IMR-90 (cell line): Measurements from ENCODE around the gene MTHFS. TPM values are rescaled to one million over a fixed set of nuclear protein-coding genes. Genes with fewer than 3 reads are reported as not detected.

Experiments used
- ATAC-seq: fragments of 200-7000 bp; cut with Tn5 transposase; 2 replicates; pipeline ENCODE4 v1.9.1; 2020; ENCODE audit warnings: low read depth, mild to moderate bottlenecking, moderate library complexity
- BruUV-seq: library from RNA; stranded (reverse); fragments of 400-500 nt; replicated peaks from 2 replicates; lab custom pipeline; 2021; lab: Mats Ljungman, UMichigan
- CTCF ChIA-PET: fragments of 300-600 bp; formaldehyde crosslinking; extraction: SDS; loops from one replicate; lab custom pipeline; 2021; ENCODE audit warnings: antibody characterized with exemption; lab: Yijun Ruan, JAX
- POLR2A ChIA-PET: fragments of 300-600 bp; sonication (Branson Sonifier 250); formaldehyde crosslinking; loops from one replicate; lab custom pipeline; 2022; ENCODE audit warnings: antibody characterized with exemption; ENCODE audit not compliant: unreplicated experiment; lab: Charles Lee
- DNase-seq: peaks from one replicate; pipeline ENCODE4 v3.0.0; 2013
- H2AFZ ChIP-seq: replicated peaks from 2 replicates; pipeline ENCODE3; 2013; ENCODE audit warnings: low read length, mild to moderate bottlenecking; ENCODE audit not compliant: poor library complexity
- H2AK5ac ChIP-seq: 2 replicates; pipeline ENCODE4 v1.6.1; 2013; ENCODE audit warnings: low read depth, low read length, inconsistent platforms
- H2AK9ac ChIP-seq: replicated peaks from 2 replicates; pipeline ENCODE3; 2013; ENCODE audit warnings: mild to moderate bottlenecking, low read depth, low read length, moderate library complexity; ENCODE audit not compliant: poor library complexity
- H2BK120ac ChIP-seq: 2 replicates; pipeline ENCODE4 v1.6.1; 2013; ENCODE audit warnings: low read depth, low read length, inconsistent platforms
- H2BK15ac ChIP-seq: 3 replicates; pipeline ENCODE4 v1.6.1; 2013; ENCODE audit warnings: low read depth, low read length, inconsistent platforms
- H2BK20ac ChIP-seq: 2 replicates; pipeline ENCODE4 v1.6.1; 2013; ENCODE audit warnings: low read depth, mild to moderate bottlenecking, inconsistent platforms, low read length, moderate library complexity
- H2BK5ac ChIP-seq: 2 replicates; pipeline ENCODE4 v1.6.1; 2013; ENCODE audit warnings: mild to moderate bottlenecking, low read depth, low read length, inconsistent platforms; ENCODE audit not compliant: poor library complexity, severe bottlenecking
- H3K14ac ChIP-seq: replicated peaks from 2 replicates; pipeline ENCODE4 v1.6.1; 2013; ENCODE audit warnings: low read depth, low read length, inconsistent platforms
- H3K18ac ChIP-seq: 2 replicates; pipeline ENCODE4 v1.6.1; 2013; ENCODE audit warnings: low read depth, low read length, control low read depth
- H3K23ac ChIP-seq: 2 replicates; pipeline ENCODE4 v1.6.1; 2013; ENCODE audit warnings: low read depth, low read length, inconsistent platforms
- H3K27ac ChIP-seq: 2 replicates; pipeline ENCODE4 v1.5.1; 2013; ENCODE audit warnings: mild to moderate bottlenecking, control low read depth, low read length; ENCODE audit not compliant: insufficient read depth
- H3K27me3 ChIP-seq: 2 replicates; pipeline ENCODE4 v1.6.1; 2013; ENCODE audit warnings: low read length; ENCODE audit not compliant: control insufficient read depth, insufficient read depth
- H3K36me3 ChIP-seq: 2 replicates; pipeline ENCODE4 v1.6.1; 2013; ENCODE audit warnings: low read length, mixed read lengths; ENCODE audit not compliant: control insufficient read depth, insufficient read depth
- H3K4ac ChIP-seq: 2 replicates; pipeline ENCODE4 v1.6.1; 2013; ENCODE audit warnings: low read depth, low read length, inconsistent platforms
- H3K4me1 ChIP-seq: 2 replicates; pipeline ENCODE4 v1.6.1; 2013; ENCODE audit warnings: low read length, mixed read lengths; ENCODE audit not compliant: control insufficient read depth, insufficient read depth
- H3K4me2 ChIP-seq: 2 replicates; pipeline ENCODE4 v1.6.1; 2013; ENCODE audit warnings: low read depth, mild to moderate bottlenecking, control low read depth, low read length, moderate library complexity
- H3K4me3 ChIP-seq: 2 replicates; pipeline ENCODE4 v1.5.1; 2013; ENCODE audit warnings: low read depth, mild to moderate bottlenecking, control low read depth, low read length, moderate library complexity; ENCODE audit not compliant: insufficient read depth
- H3K56ac ChIP-seq: 2 replicates; pipeline ENCODE4 v1.6.1; 2013; ENCODE audit warnings: low read length, inconsistent platforms; ENCODE audit not compliant: insufficient read depth; ENCODE audit errors: extremely low read depth
- H3K79me1 ChIP-seq, 2 experiments: 2 replicates each; pipeline ENCODE4 v1.6.1; 2013; ENCODE audit warnings: low read length in 2 of 2, inconsistent platforms in 1 of 2, low read depth in 1 of 2
- H3K9ac ChIP-seq: 2 replicates; pipeline ENCODE4 v1.6.1; 2013; ENCODE audit warnings: low read depth, low read length, control low read depth
- H3K9me1 ChIP-seq: 2 replicates; pipeline ENCODE4 v1.6.1; 2013; ENCODE audit warnings: low read length, inconsistent platforms; ENCODE audit not compliant: insufficient read depth
- H3K9me3 ChIP-seq: 2 replicates; pipeline ENCODE4 v1.6.1; 2013; ENCODE audit warnings: low read length; ENCODE audit not compliant: control insufficient read depth, insufficient read depth
- H4K20me1 ChIP-seq: 2 replicates; pipeline ENCODE4 v1.6.1; 2013; ENCODE audit warnings: low read length, inconsistent platforms; ENCODE audit not compliant: insufficient read depth
- H4K5ac ChIP-seq: 2 replicates; pipeline ENCODE4 v1.6.1; 2013; ENCODE audit warnings: mild to moderate bottlenecking, low read depth, low read length, control low read depth
- H4K8ac ChIP-seq, 2 experiments: 2 replicates each; pipeline ENCODE4 v1.6.1; 2013; ENCODE audit warnings: low read depth in 2 of 2, low read length in 2 of 2, control low read depth in 1 of 2, inconsistent platforms in 1 of 2
- H4K91ac ChIP-seq: 2 replicates; pipeline ENCODE4 v1.6.1; 2013; ENCODE audit warnings: low read depth, low read length, inconsistent platforms; ENCODE audit not compliant: insufficient read depth
- CEBPB ChIP-seq: IDR thresholded peaks from 2 replicates; pipeline ENCODE4 v1.6.1; 2012; ENCODE audit warnings: low read depth, low read length, improper control_type of control experiment
- MAZ ChIP-seq: IDR thresholded peaks from 2 replicates; pipeline ENCODE4 v1.6.1; 2012; ENCODE audit warnings: low read depth, mild to moderate bottlenecking, low read length, improper control_type of control experiment, moderate library complexity, borderline replicate concordance
- MXI1 ChIP-seq: IDR thresholded peaks from 2 replicates; pipeline ENCODE4 v1.6.1; 2012; ENCODE audit warnings: low read depth, mild to moderate bottlenecking, low read length, moderate library complexity, borderline replicate concordance
- RFX5 ChIP-seq: IDR thresholded peaks from 2 replicates; pipeline ENCODE4 v1.8.0; 2012; ENCODE audit warnings: low read depth, mild to moderate bottlenecking, low read length, moderate library complexity
- WGBS, 2 experiments: methylation state at CpG; one replicate each; pipeline versions ENCODE4 v1.1.5 to v1.1.7; 2013; ENCODE audit warnings: missing lambda C conversion rate in 2 of 2; ENCODE audit not compliant: insufficient read length in 1 of 2; ENCODE audit errors: extremely low coverage in 2 of 2; 5-methylcytosine and 5-hydroxymethylcytosine counted together
- dilution Hi-C: fragments of 300-500 bp; cut with HindIII; formaldehyde crosslinking; loops from one replicate; pipeline ENCODE4 v1.14.3; 2018; ENCODE audit warnings: low sequenced_read_pairs; ENCODE audit not compliant: unreplicated experiment
- in situ Hi-C: fragments of 300-500 bp; cut with MboI; formaldehyde crosslinking; loops from 3 replicates; pipeline ENCODE4 v1.14.3; 2019; ENCODE audit warnings: low sequenced_read_pairs, inconsistent platforms, mixed read lengths
- intact Hi-C: fragments of 100-400 bp; cut with micrococcal nuclease; formaldehyde crosslinking; loops from 2 replicates; pipeline ENCODE4 v1.10.0; 2022
- polyA plus RNA-seq, 3 experiments: library from polyadenylated mRNA; depleted of rRNA; stranded (reverse); fragments of >200 nt; gene quantifications; 2 replicates each; pipeline ENCODE4 v1.2.3, GENCODE V29; 2012; ENCODE audit warnings: low replicate concordance in 1 of 3
- total RNA-seq: library from RNA; depleted of rRNA; stranded (reverse); fragments of >200 nt; gene quantifications from 2 replicates; pipeline ENCODE4 v1.2.3, GENCODE V29; 2012

MTHFS gene
- total and polyA plus RNA-seq, 2 of the 4 experiments (the other 2 are of a cell fraction): 5.5 to 6.3 TPM

DNA sequence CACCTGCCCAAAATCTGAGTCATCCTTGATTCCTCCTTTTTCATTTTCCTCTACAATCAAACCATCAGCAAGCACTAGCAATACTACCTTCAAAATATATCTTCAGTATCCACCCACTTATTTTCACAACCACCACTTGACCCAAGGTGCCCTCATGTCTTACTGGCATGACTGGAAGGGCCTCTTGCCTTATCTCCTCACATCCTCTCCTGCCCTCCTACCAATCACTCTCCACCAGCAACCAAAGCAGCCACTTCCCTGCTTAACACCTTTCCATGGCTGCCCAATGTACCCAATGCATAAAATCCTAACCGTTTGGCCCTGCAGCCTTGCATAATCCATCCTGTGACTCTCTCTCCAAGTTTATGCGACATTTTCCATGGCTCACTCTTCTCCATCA is 76.0 kb downstream of the MTHFS start:
- no peak overlapping the region for H2AK9ac ChIP-seq
- no peak overlapping the region for H4K5ac ChIP-seq
- ChIA-PET POLR2A (no interaction called here), CTCF (no interaction called here)
- no peak overlapping the region for H4K91ac ChIP-seq
- TF ChIP-seq CEBPB (no peak), MXI1 (no peak), MAZ (no peak), RFX5 (no peak)
- H3K4me2 ChIP-seq: no peak overlapping the region
- intact Hi-C loops (no loop called here), in situ Hi-C loops (no loop called here), dilution Hi-C loops (no loop called here)
- no peak overlapping the region for H2BK15ac ChIP-seq
- H3K9me1 ChIP-seq: no peaks in the 10 kb centered on the region; the same call in 1 of the 2 replicates
- no peak for ATAC-seq
- no peak overlapping the region for H2BK20ac ChIP-seq
- BruUV-seq: no TSS peak
- H2AFZ ChIP-seq: no peak overlapping the region
- no peak for DNase-seq
- no peaks in the 10 kb centered on the region for H3K9me3 ChIP-seq
- no peak overlapping the region for H3K18ac ChIP-seq
- H2BK120ac ChIP-seq: no peak overlapping the region
- H3K27me3 ChIP-seq: no peaks in the 10 kb centered on the region
- H3K56ac ChIP-seq: no peak overlapping the region
- no peak overlapping the region for H2BK5ac ChIP-seq
- H3K14ac ChIP-seq: no peak overlapping the region
- no peak overlapping the region for H2AK5ac ChIP-seq
- no peak overlapping the region for H3K27ac ChIP-seq
- no peaks in the 10 kb centered on the region for H3K4me1 ChIP-seq
- no peak overlapping the region for H3K9ac ChIP-seq
- H3K4me3 ChIP-seq: no peak overlapping the region
- no peak overlapping the region for H3K23ac ChIP-seq
- H4K20me1 ChIP-seq: no peaks in the 10 kb centered on the region
- H3K4ac ChIP-seq: no peak overlapping the region
- no peak overlapping the region for H4K8ac ChIP-seq
- no peaks in the 10 kb centered on the region for H3K36me3 ChIP-seq
- no peaks in the 10 kb centered on the region for H3K79me1 ChIP-seq
- no CpG with 5 or more reads among the region's 2 CpGs for WGBS, 2 experiments
